Measurements from ENCODE around the gene ELP4.

GRCh38 chr11:31809541-31809856 is 299.9 kb downstream of the ELP4 start:
- no peak for TF ChIP-seq POLR2AphosphoS5 (IDR thresholded peaks at IDR 0.05)
- TF ChIP-seq POLR2A (IDR thresholded peaks at IDR 0.05) = no peak
- TF ChIP-seq CTCF (IDR thresholded peaks at IDR 0.05) = no peak
